Stimulated activated CD4-positive, alpha-beta T cell treated with anti-CD3 and anti-CD28 coated beads, Interleukin-4, amount 100 ng/mL, for 4 hours (primary cell): ENCODE measurements around the gene ISOC1.

Experiments used
- DNase-seq, 2 experiments: peaks; one replicate each; pipeline ENCODE4 v3.0.0-alpha.2; 2020

ISOC1 gene

DNA sequence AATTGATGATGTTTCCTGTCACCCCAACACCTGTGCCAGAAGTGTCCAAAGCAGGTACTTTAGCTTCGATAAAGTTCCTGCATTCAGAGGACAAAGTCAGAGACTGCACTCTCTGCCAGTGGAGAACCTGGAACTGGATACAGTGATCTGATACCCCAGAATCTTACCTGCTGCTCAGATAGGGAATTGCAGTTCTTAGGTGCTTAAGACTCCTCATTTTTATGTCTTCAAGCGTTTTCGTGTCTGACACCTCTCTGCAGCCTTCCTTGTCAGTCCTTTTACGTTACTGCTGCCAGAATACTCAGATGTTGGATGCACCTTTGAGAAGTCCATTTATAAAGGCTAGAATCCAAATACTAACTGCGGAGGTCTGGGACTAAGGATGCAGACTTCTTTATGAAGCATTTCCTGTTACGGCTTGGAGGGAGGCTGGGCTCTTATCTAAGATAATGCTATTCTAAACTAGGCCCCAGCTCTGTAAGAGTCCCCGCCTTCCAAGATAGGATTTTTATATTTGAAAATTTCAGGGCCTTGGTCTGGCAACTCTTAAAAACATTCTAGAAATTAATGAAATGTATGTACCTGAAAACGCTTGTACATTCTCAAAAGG is 1.9 kb downstream of the ISOC1 start:
- no peak for DNase-seq

DNA sequence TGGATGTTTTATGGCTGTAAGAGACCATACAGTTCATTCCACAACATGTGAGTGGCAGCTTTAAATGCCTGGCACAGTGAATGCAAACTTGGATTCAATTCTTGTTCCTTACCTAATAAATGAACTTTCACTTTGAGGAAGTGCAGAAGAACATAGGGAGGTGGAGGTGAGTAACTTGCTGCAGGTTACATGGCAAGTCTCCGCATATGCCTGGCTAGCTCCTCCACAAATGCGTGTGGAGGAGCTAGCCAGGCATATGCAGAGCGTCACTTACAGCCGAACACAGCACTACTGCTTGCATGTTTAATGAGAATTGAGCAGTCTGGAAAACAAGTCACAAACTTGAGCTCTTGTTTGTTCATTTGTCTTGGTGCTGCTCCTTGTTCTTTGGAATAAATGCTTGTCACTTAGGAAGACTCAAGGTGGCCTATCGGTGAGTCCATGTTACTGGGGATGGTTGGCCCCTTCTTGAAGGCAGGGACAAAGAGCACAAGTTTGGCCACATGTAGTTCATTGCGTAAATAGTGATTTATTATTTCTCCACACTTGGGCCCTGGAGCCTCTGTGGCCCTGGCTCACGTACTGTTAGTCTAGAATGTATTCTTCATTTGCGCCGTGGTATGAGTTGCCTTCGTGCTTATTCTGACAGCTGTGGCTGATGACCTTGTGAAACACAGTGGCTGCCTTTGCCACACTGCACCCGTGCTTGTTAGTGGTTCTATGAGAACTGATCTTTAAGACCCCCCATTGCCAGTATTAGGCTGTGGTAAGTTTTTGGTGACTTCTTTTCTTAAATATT is 3.1 kb downstream of the ISOC1 start:
- no peak for DNase-seq

DNA sequence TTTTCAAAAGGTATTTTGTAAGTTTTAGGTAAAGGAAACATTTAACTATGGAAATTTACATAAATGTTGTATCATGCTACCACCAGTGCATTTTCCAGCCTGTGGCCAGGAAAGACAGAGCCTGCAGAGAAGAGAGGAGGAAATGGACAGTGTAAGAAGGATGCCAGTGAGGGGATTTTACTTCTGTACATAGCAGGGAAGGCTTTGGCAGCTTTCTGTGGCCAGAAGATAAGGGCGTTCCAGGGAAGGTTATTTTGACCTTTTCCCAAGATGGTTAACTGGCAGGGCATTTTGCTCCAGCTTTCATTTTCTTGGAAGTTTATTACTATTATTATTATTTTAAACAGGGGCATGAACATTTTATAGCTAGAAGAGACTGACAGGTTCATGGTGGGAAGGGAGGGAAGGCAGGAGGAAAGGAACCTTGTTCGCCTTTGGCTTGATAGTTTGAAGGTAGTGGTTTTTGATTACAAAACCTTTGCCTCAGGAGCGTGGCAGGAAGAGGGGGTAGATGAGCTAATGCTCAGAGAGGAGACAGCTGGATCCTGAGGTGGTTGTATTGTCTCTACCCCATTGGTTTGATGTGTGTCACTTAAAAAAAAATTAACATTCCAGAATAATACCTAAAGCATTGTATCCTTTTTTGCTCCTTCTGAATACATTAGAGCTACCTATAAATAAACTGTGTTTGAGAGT is 4.1 kb downstream of the ISOC1 start:
- no peak for DNase-seq

DNA sequence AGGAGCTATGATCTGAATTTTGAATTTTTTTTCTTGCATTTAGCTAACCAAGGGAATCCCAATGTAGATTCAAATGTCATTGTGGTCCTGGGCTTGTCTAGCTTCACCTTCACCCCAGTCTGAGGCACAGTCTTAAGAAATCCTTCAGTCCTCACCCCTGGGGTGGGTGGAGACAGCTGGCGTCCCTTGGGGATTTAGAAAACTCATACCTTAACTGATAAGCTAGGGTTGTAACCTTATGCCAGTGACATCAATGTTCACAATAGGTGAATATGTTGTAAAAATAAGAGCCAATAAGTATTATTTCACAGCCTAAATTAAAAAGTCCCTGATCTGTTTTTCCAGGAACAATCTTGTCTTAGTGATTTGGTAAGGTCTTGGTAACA is 4.6 kb downstream of the ISOC1 start:
- DNase-seq, result no peak

DNA sequence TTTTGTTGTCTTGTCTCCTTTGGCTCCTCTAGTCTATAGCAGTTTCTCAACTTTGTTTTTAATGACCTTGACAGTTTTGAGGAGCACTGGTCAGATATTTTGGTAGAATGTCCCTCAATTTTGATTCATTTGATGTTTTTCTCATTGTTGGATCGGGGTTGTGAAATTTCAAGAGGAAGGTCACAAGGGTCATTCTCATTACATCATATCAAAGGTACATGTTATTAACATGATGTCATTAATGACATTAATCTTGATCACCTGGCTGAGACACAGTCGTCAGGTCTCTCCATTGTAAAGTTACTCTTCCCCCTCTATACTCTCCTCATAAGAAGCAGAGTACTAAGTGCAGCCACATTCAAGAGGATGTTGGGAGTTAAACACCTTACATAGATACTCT is 7.2 kb downstream of the ISOC1 start:
- DNase-seq, result no peak

- DNase-seq, result no peak
These were observed 8.8 kb downstream of the ISOC1 start for GRCh38 chr5:129103397-129103796.

- DNase-seq, result no peak
These were observed 10.4 kb downstream of the ISOC1 start for GRCh38 chr5:129104915-129105455.

DNA sequence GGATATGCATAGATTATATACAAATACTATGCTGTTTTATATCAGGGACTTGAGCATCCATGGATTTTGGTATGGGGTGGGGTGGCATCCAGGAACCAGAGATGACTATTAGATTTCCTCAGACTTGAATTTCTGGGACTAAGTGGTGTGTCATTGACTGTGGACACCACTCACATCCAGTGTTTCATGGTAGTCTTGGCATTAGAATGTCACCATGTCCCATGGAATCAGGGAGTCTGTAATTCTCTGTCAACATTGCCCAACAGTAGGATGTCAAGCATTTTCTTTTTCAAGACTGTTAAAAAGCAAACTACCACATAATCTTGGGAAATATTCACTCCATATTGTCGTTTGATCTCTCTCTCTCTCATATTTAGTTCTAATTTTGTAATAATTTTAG is 13.1 kb downstream of the ISOC1 start:
- no peak for DNase-seq

DNA sequence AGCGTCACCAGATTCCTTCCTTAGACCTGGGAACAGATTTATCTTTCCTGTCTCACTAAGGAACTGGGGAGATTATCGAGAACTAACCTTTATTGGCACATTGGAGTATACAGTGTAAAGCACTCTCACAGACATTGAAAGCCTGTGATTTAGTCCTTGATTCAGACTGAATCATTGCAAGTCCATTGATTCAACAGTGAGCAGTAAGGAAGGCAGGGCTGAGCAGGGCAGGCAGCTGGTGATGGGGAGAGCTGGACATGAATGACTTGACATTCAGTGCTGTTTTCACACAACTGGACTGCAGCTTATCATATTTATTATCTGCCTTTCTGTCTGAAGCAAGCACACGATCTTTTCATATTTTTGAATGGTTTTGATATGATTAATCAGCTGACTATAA is 16.2 kb downstream of the ISOC1 start:
- no peak for DNase-seq

- no peak for DNase-seq
These were observed 16.8 kb downstream of the ISOC1 start for GRCh38 chr5:129111351-129111750.

DNA sequence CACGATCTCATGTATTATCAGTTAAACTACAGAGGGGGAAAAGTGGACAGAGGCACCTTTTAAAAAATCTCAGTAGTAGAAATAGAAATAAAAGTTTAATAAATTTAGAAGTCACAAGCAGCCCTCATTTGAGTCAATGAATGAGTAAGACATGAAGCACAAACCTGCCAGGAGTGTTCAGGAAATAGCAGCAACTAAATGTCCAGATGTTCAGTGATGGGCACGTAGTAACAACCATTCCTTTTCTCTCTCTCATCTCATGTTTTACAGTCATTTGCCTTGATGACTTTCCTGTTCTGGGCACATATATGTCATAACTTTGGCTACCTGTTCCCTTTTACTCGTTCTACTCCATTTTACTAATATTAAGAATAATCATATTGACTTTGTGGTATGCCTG is 17.7 kb downstream of the ISOC1 start:
- DNase-seq, result no peak

GRCh38 chr5:129113867-129114266 is 19.3 kb downstream of the ISOC1 start:
- no peak for DNase-seq

GRCh38 chr5:129114539-129115193 is 20.1 kb downstream of the ISOC1 start:
- no peak for DNase-seq

DNA sequence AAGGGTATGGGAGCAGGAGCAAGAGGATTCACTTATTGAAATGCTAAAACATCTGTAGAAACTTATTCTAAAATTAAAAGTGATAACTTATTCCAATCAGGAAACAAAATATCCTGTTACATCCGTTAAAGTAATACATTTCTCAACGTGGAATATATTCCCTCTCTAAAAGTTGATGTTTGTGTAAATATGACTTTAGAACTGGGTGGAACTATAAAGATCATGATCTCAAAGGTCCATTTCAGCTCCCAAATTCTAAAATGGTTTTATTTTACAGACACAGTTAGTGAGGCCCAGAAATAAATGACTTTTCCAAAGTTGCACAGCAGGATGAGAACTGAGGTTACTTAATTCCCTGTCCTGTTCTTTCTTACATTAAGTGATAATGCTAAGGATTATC is 21.1 kb downstream of the ISOC1 start:
- no peak for DNase-seq

GRCh38 chr5:129116797-129117196 is 22.2 kb downstream of the ISOC1 start:
- no peak for DNase-seq

DNA sequence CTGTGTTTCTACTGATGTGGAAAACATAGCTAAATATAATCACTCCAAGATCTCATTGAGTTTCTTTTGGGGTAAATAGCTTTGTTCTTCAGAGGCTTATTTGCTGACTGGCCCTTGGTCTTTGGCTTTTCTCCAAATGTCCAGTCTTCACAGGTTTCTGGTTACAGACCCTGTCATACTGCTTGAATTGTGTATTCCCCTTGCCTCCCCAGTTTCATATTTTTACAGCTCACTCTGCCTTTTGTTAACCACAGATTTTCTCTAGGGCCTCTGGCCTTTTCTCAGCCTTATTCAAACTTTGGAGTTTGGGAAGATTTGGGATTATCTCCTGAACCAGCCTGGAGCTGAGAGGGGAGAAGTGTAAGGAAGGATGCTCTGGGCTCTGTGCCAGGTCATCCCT is 23.9 kb downstream of the ISOC1 start:
- DNase-seq, result no peak

- DNase-seq, result no peak
These were observed 24.3 kb downstream of the ISOC1 start for GRCh38 chr5:129118826-129119225.

- no peak for DNase-seq
These were observed 25.6 kb downstream of the ISOC1 start for GRCh38 chr5:129120158-129120581.

DNA sequence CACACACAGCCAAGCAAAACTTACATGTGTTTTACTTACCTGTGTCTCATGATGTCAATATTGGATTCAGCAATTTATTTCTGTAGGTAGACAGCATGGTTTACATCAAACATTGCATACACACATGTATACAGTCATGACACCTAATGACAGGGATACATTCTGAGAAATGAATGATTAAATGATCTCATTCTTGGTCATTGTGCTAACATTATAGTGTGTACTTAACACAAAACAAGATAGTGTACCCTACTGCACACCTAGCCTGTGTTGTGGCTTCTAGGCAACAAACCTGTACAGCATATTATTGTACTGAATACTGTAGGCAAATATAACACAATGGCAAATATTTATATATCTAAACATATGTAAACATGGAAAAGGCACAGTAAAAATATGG is 28.0 kb downstream of the ISOC1 start:
- no peak for DNase-seq

DNA sequence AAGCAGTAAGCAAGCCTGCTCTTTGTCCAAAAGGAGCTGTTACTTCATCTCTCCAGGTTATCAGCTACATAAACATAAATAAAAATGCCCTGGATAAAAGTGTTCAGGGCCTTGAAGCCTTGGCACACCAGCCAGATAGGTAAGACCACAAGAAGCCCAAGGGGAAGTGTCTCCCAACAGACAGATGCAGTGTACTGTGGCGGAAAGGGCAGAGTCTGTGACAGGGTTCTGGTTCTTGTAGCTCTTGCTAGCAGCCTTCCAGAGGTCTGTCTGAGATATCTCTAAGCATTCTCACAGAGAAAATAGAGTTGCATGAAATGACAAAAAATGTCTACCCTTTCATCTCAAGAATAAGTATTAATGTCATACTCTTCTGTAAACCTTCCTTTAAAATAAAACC is 30.1 kb downstream of the ISOC1 start:
- DNase-seq, result no peak

DNA sequence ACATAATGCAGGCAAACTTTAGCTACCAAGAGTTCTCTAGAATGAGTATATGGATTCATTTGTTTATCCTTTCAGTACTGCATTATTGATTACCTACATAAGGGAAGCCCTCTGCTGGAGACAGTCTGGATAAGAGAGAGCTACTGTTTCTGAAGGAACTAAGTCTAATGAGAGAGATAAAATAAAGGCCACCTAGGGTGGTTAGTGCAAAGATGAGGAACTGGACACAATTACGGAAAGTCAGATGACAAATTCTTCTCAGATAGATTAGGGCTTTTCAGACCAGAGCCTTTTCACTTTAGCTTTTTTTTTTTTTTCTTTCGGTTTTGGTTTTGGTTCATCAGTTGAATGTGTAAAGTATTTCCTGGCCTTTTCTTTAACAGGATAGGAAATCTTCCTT is 31.3 kb downstream of the ISOC1 start:
- no peak for DNase-seq

- no peak for DNase-seq
These were observed 39.0 kb downstream of the ISOC1 start for GRCh38 chr5:129133553-129133952.

GRCh38 chr5:129135633-129136032 is 41.1 kb downstream of the ISOC1 start:
- DNase-seq, result no peak
